ENCODE results near the gene SUN2.

GRCh38 chr22:38781033-38781432 is 25.2 kb upstream of the SUN2 start:
- TF ChIP-seq EZH2 (IDR thresholded peaks at IDR 0.05; ENCODE audit: borderline replicate concordance, insufficient read depth, low read depth, low read length, poor library complexity, severe bottlenecking), result no peak
- TF ChIP-seq, protein P1, sequence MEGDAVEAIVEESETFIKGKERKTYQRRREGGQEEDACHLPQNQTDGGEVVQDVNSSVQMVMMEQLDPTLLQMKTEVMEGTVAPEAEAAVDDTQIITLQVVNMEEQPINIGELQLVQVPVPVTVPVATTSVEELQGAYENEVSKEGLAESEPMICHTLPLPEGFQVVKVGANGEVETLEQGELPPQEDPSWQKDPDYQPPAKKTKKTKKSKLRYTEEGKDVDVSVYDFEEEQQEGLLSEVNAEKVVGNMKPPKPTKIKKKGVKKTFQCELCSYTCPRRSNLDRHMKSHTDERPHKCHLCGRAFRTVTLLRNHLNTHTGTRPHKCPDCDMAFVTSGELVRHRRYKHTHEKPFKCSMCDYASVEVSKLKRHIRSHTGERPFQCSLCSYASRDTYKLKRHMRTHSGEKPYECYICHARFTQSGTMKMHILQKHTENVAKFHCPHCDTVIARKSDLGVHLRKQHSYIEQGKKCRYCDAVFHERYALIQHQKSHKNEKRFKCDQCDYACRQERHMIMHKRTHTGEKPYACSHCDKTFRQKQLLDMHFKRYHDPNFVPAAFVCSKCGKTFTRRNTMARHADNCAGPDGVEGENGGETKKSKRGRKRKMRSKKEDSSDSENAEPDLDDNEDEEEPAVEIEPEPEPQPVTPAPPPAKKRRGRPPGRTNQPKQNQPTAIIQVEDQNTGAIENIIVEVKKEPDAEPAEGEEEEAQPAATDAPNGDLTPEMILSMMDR (IDR thresholded peaks at IDR 0.05), result no peak

All from B cell (primary cell).